Activated naive CD8-positive, alpha-beta T cell treated with anti-CD3 and anti-CD28 coated beads, Interleukin-2, amount 10 ng/mL, durations not matched to agents 7 days and 5 days (primary cell): Measurements from ENCODE around the gene KDM5C. TPM values are rescaled to one million over a fixed set of nuclear protein-coding genes. Genes with fewer than 3 reads are reported as not detected.
A peak's percentile ranks its signal among the peaks of the same experiment; 100 is the strongest.

Experiments
- ATAC-seq: fragments of 150-1000 bp; cut with Tn5 transposase; one replicate; pipeline ENCODE4 v1.10.0; 2021; ENCODE audit warnings: low read depth, moderate library complexity
- POLR2A ChIA-PET: fragments of 350-600 bp; sonication (Branson Sonifier 250); formaldehyde crosslinking; loops from one replicate; lab custom pipeline; 2021; ENCODE audit warnings: antibody characterized with exemption; lab: Charles Lee
- DNase-seq: peaks from one replicate; pipeline ENCODE4 v3.0.0; 2021
- H3K27ac Mint-ChIP-seq: one replicate; pipeline ENCODE4 v1.8.0; 2022; ENCODE audit warnings: mild to moderate bottlenecking, mixed read lengths
- H3K27me3 Mint-ChIP-seq: one replicate; pipeline ENCODE4 v1.8.0; 2022; ENCODE audit warnings: mild to moderate bottlenecking, moderate library complexity, mixed read lengths
- H3K36me3 Mint-ChIP-seq: one replicate; pipeline ENCODE4 v1.8.0; 2021; ENCODE audit warnings: mild to moderate bottlenecking, mixed read lengths
- H3K4me1 Mint-ChIP-seq: one replicate; pipeline ENCODE4 v1.8.0; 2021; ENCODE audit warnings: mixed read lengths
- H3K4me3 Mint-ChIP-seq: one replicate; pipeline ENCODE4 v1.8.0; 2022; ENCODE audit warnings: mild to moderate bottlenecking, moderate library complexity, mixed read lengths
- H3K9me3 Mint-ChIP-seq: one replicate; pipeline ENCODE4 v1.8.0; 2021; ENCODE audit warnings: mixed read lengths
- total RNA-seq, 2 experiments: library from RNA; stranded (reverse); gene quantifications; one replicate each; pipeline ENCODE4 v1.2.3, GENCODE V29; 2021

Gene KDM5C
- 100 to 1,000 TPM in 1 of 2 experiments, 10 to 100 TPM in 1; 97.8 to 108 TPM for total RNA-seq

- Mint-ChIP-seq H3K4me1 (peaks cover 27% of the 10 kb centered on the region), H3K4me3 (peak within 1 kb of the TSS; percentile 97), H3K36me3 (peaks cover 7% of the 10 kb centered on the region), H3K27ac (peak within 1 kb of the TSS; percentile 98), H3K27me3 (peaks cover 4% of the 10 kb centered on the region), H3K9me3 (no peaks in the 10 kb centered on the region)
- POLR2A ChIA-PET, result interaction anchor here (0.6 to 2.3 kb wide), 13 partner anchors 8 to 230 kb away, joined by 3 to 8 read pairs (median 3); partner anchors contain the start of genes RIBC1, SMC1A and TSPYL2
- peak; percentile 82 for DNase-seq
- ATAC-seq, result peak; percentile 84
These were observed at the start of gene KDM5C for GRCh38 chrX:53224860-53225797. KDM5C (minus strand) TSS chrX:53225207; CDS start chrX:53224889, 318 bp downstream.

DNA sequence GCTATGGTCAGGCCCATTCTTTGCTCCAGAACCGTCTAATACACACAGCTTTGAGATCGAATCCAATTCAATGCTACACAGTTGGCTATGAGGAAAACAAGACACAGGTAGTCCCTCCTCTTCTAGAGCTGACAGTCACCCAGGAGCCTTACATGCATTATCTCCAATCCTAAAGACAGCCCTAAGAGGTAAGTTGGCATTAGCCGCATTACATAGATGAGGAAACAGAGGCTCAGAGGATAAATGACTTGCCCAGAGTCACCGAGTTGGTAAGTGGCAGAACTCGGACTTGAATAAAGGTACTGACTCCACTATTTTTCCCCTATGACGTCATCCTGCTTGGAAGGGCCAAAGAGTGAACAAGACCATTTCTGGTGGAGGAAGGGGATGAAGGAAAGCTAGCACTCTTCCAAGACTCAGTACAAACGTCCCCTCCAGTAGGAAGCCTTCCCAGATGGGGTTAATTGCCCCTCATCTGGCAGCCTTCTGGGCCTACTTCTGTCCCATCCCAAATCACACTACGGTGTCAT, 47.9 kb upstream of the KDM5C start:
- POLR2A ChIA-PET, result no interaction called here
- Mint-ChIP-seq H3K27ac (no peak overlapping the region), H3K27me3 (peaks cover 3% of the 10 kb centered on the region), H3K4me3 (no peak overlapping the region), H3K4me1 (no peaks in the 10 kb centered on the region), H3K36me3 (no peaks in the 10 kb centered on the region), H3K9me3 (no peaks in the 10 kb centered on the region)
- DNase-seq, result no peak
- no peak for ATAC-seq

DNA sequence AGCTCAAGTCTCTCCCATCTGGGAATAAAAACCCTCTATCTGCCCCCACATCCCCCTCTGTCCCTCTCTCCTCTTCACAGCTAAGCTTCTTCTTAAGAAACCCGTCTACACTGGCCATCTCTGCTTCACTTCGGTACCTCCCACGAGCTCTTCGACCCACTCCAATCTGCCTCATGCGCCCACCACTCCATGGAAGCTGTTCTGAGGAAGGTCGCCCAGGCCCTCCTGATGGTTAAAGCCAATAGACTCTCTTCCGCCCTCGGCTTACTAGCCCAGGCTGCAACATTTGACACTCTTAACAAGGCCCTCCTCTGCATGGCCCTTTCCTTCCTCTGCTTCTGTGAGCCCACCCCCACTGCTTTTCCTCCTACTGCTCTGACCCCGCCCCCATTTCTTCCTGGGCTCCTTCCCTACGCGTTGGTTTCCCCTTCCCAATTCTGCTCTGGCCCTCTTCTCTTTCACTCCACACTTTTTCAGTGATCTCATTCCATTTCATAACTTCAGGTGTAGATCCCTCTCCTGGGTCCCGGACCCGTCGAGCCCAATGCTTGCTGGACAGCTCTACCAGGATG, 44.6 kb upstream of the KDM5C start:
- no peaks in the 10 kb centered on the region for H3K36me3 Mint-ChIP-seq
- no peak overlapping the region for H3K4me3 Mint-ChIP-seq
- peaks cover 3% of the 10 kb centered on the region for H3K27me3 Mint-ChIP-seq
- no peaks in the 10 kb centered on the region for H3K9me3 Mint-ChIP-seq
- no peaks in the 10 kb centered on the region for H3K4me1 Mint-ChIP-seq
- DNase-seq (no peak), ATAC-seq (no peak)
- no peak overlapping the region for H3K27ac Mint-ChIP-seq
- POLR2A ChIA-PET, result no interaction called here

DNA sequence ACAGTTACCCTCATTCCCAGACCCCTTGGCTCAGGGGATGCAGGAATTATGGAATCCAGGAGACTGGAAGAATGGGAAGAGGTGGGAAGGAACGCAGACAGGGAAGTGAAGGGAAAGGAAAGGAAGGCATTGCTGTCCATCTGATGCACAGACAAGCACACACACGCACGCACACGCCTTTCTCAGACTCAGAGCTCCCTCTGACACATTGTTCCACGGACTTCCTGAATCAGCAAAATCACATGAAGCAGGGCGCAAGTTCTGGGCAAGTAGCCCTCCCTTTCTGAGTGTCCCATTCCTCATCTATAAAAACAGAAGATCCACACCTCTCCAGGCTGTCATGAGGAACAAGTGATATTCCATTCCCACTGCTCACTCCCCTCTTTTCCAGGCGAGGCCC, 43.2 kb upstream of the KDM5C start:
- DNase-seq (no peak), ATAC-seq (no peak)
- no peaks in the 10 kb centered on the region for H3K36me3 Mint-ChIP-seq
- peaks cover 9% of the 10 kb centered on the region for H3K4me1 Mint-ChIP-seq
- peaks cover 3% of the 10 kb centered on the region for H3K27me3 Mint-ChIP-seq
- POLR2A ChIA-PET, result no interaction called here
- no peak overlapping the region for H3K4me3 Mint-ChIP-seq
- no peaks in the 10 kb centered on the region for H3K9me3 Mint-ChIP-seq
- H3K27ac Mint-ChIP-seq, result no peak overlapping the region

DNA sequence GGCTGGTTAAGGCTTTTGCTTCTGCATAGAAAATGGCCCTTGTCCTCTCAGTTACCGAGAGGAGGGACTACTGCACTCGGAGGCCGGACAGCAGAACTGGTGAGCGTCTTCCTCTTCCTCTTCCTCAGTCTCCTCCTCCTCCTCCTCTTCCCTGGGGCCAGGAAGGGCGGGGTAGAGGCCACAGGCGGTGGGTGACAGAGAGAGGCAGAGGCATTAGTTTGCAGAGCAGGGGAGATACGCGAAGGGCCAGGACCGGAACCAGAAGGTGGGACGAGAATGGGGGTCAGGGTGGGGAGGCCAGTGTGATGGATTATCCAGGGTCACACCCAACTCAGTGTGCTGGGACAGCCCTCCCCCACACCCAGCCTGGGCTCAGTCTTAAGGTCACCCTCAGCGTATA, 41.9 kb upstream of the KDM5C start:
- Mint-ChIP-seq H3K27ac (no peak overlapping the region), H3K4me3 (no peak overlapping the region), H3K36me3 (no peaks in the 10 kb centered on the region), H3K27me3 (peaks cover 3% of the 10 kb centered on the region), H3K9me3 (no peaks in the 10 kb centered on the region), H3K4me1 (peaks cover 18% of the 10 kb centered on the region)
- no peak for ATAC-seq
- POLR2A ChIA-PET, result no interaction called here
- DNase-seq, result no peak

DNA sequence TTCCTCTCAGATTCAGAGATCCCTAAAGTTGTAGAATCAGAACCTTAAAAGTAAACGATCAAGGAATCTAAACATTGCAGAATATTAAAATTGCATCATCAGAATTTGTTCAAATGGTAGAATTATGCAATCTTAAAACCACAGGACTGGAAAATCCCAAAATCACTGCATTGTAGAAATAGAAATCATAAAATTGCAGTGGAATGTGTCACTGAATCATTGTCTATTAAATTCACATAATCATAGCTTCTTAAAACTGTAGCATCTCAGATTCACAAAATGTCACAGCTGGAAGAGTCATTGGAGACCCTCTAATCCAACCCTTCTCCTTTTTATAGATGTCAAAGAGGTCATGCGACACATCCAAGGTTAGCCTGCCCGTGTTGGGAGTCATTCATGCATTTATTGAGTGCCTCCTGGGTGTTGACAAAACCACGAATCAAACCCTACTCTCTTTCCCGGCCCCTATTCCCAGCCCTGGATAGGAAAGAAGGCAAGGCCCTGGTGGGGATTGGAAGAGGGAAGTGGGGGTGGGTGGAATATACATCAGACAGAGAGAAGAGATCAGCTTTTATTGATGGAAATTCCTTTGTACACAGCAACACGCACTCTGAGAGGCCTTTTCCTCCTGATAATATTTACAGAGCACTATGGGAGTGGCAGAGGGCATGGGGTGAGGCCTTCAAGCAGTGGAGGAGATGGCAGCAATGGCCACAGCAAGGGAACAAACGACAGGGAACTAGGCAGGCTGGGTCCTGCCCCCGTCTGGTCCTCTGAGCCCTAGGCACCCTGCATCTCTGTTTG, 41.0 kb upstream of the KDM5C start:
- H3K27me3 Mint-ChIP-seq, result peaks cover 3% of the 10 kb centered on the region
- POLR2A ChIA-PET, result no interaction called here
- no peak overlapping the region for H3K4me3 Mint-ChIP-seq
- DNase-seq, result no peak
- no peak for ATAC-seq
- no peak overlapping the region for H3K27ac Mint-ChIP-seq
- peaks cover 25% of the 10 kb centered on the region for H3K4me1 Mint-ChIP-seq
- no peaks in the 10 kb centered on the region for H3K9me3 Mint-ChIP-seq
- H3K36me3 Mint-ChIP-seq, result no peaks in the 10 kb centered on the region

GRCh38 chrX:53263597-53264094, 38.6 kb upstream of the KDM5C start:
- POLR2A ChIA-PET, result interaction anchor here (1.3 to 1.8 kb wide), 4 partner anchors 19 to 158 kb away, joined by 3 to 6 read pairs (median 4); partner anchors contain the start of gene SMC1A
- Mint-ChIP-seq H3K27me3 (peaks cover 5% of the 10 kb centered on the region), H3K9me3 (no peaks in the 10 kb centered on the region), H3K27ac (peak overlapping the region; percentile 67), H3K4me1 (peaks cover 28% of the 10 kb centered on the region), H3K4me3 (peak overlapping the region; percentile 72), H3K36me3 (no peaks in the 10 kb centered on the region)
- no peak for DNase-seq
- peak; percentile 12 for ATAC-seq

DNA sequence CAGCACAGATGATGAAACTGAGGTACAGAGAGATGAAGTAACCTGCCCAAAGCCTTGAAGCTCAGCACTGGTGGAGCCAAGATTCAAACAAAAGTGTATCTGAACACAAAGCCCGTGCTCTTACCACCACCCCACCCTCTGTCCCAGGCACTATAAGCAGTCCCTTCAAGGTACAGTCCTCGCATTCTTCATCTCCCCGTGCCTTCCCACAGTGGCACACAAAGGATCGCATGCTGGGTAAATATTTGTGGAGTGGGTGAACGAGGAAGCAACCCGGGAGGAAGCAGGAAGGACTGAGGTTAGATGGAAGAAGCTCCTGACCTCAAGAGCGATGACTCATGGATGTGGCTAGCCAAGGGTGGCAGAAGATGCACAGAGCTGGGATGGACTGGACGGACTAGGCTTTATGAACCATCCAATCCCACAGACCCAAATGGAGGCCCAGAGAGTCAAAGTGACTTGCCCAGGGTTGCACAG, 37.9 kb upstream of the KDM5C start:
- peak overlapping the region; percentile 72 for H3K4me3 Mint-ChIP-seq
- H3K27ac Mint-ChIP-seq, result peak overlapping the region; percentile 61
- ATAC-seq (peak; percentile 57), DNase-seq (no peak)
- H3K27me3 Mint-ChIP-seq, result peaks cover 5% of the 10 kb centered on the region
- no peaks in the 10 kb centered on the region for H3K36me3 Mint-ChIP-seq
- H3K9me3 Mint-ChIP-seq, result no peaks in the 10 kb centered on the region
- POLR2A ChIA-PET, result interaction anchor here (1.3 to 1.8 kb wide), 4 partner anchors 20 to 159 kb away, joined by 3 to 6 read pairs (median 4); partner anchors contain the start of gene SMC1A
- peaks cover 28% of the 10 kb centered on the region for H3K4me1 Mint-ChIP-seq

DNA sequence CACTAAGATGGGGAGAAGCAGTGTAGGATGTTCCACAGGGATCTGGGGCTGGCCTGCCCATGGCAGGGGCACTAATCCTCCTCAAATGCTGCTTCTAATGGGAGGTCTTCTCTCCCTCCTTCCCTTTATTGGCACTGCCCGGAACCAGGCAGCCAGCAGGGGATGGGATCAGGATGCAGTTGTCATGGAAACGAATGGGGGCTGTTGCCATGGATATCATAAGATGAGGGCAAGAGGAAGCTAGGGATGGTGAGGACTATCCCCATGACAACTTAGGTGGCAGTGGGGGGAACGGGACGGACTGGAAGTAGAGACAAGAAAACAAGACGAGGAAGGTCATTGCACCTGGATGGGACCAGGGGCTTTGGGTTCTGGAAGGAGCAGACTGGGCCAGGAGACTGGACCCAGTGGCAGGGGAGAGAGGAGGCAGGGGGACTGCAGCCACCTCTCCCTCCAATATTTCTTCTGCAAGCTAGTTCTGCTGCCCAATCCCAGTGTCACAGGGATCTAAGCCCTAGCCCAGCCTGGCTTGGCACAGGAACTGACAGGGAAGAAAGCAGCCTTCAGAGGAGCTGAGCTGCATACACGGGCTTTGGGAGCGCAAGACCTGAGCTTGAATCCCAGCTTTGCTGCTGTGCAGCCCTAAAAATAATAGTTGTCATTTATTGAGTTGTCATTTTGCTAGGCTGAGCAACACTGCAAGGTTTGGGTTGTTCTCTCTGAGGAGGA, 37.3 kb upstream of the KDM5C start:
- Mint-ChIP-seq H3K4me1 (peaks cover 28% of the 10 kb centered on the region), H3K36me3 (no peaks in the 10 kb centered on the region), H3K4me3 (peak overlapping the region; percentile 0), H3K9me3 (no peaks in the 10 kb centered on the region), H3K27me3 (peaks cover 5% of the 10 kb centered on the region), H3K27ac (peak overlapping the region; percentile 42)
- POLR2A ChIA-PET, result interaction anchor here (1.0 to 1.8 kb wide), 5 partner anchors 21 to 160 kb away, joined by 3 to 6 read pairs (median 4); partner anchors contain the start of genes KDM5C and SMC1A
- ATAC-seq (no peak), DNase-seq (no peak)

DNA sequence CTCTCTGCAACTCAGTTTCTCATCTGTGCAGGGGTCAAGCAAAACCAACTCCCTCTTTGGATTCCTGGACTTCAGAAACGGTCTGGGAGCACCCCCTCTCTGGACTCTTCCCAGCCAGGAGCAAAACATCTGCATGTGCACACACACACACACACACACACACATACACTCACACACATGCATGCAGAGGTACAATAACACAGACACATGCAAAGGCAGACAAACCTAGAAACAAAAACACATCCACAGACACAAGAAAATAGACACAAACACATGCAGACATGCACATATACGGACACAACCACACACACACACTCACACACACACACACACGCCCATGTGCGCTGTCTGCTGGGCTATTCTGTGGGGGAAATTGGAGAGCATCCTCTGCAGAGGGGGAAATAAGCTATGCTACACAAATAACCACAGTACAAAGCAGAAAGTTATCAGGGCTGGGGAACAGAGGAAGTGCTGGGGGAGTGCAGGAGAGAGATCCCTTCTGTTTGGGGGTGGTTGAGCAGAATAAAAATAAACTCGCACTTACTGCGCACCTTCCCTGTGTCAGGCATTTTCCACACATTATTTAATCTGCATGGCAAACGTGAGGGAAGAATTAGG, 36.5 kb upstream of the KDM5C start:
- Mint-ChIP-seq H3K4me3 (peak overlapping the region; percentile 0), H3K36me3 (no peaks in the 10 kb centered on the region), H3K27ac (no peak overlapping the region), H3K27me3 (peaks cover 5% of the 10 kb centered on the region), H3K4me1 (peaks cover 28% of the 10 kb centered on the region), H3K9me3 (no peaks in the 10 kb centered on the region)
- POLR2A ChIA-PET, result interaction anchor here (1.0 to 1.8 kb wide), 2 partner anchors 36 to 161 kb away, joined by 3 to 4 read pairs; partner anchors contain the start of genes KDM5C and SMC1A
- peak; percentile 71 for ATAC-seq
- no peak for DNase-seq

- Mint-ChIP-seq H3K9me3 (no peaks in the 10 kb centered on the region), H3K36me3 (no peaks in the 10 kb centered on the region), H3K4me3 (no peak overlapping the region), H3K27ac (no peak overlapping the region), H3K4me1 (peaks cover 28% of the 10 kb centered on the region), H3K27me3 (peaks cover 2% of the 10 kb centered on the region)
- ATAC-seq (no peak), DNase-seq (no peak)
- POLR2A ChIA-PET, result no interaction called here
These were observed 35.8 kb upstream of the KDM5C start for GRCh38 chrX:53260836-53261235.
